Endothelial cell of coronary artery (primary cell): Measurements from ENCODE around the gene RPA4. TPM values are rescaled to one million over a fixed set of nuclear protein-coding genes. Genes with fewer than 3 reads are reported as not detected.

ENCODE experiments used
- total RNA-seq: library from RNA; depleted of rRNA; stranded (reverse); fragments of >200 nt; gene quantifications from 2 replicates; pipeline ENCODE4 v1.2.3, GENCODE V29; 2014

RPA4 gene
- 1.3 and 1.4 TPM in 2 replicates for total RNA-seq

GRCh38 chrX:96883608-96884007 is at the start of gene RPA4:
Gene RPA4 (plus strand): TSS chrX:96883908. CDS start chrX:96884311, 403 bp downstream.

Other genes with a start within 250 kb of the RPA4 start
- gene DIAPH2, start 199.1 kb upstream of the RPA4 start, total RNA-seq = 16.7 and 17.3 TPM in 2 replicates